HL-60/S4 treated with retinoic acid at 250 ng/mL for 4 days and 3 days (cell line): Measurements from ENCODE around the gene CHPT1.
"Not testable (repeated sequence)": the region's sequence is repeated elsewhere in the genome, so short reads cannot be mapped to it uniquely, and the experiment has no call there.

Experiments used
- in situ Hi-C: fragments of 300-500 bp; cut with MboI; formaldehyde crosslinking; loops from 2 replicates; pipeline ENCODE4 v1.7.0; 2022; ENCODE audit warnings: low sequenced_read_pairs

Gene CHPT1

DNA sequence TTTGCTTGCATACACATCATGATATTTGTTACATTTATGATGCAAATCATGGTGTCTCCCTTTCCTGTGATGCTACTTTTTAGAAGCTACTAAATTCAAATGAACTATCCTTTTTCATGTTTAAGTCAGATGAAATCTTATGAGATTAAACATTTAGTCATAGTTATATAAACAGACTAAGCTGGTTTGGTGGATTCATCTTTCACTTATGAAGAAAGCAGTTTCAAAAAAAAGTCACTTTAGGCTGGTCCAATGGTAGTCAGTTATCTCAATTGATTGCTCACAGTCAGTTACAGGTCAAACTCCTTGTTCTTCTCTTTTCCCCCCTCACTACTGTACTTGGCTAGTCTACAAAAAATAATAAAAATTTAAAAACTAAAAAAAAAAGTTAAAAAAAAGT lies 22.1 kb downstream of the CHPT1 start:
- in situ Hi-C loops, result no loop called here

DNA sequence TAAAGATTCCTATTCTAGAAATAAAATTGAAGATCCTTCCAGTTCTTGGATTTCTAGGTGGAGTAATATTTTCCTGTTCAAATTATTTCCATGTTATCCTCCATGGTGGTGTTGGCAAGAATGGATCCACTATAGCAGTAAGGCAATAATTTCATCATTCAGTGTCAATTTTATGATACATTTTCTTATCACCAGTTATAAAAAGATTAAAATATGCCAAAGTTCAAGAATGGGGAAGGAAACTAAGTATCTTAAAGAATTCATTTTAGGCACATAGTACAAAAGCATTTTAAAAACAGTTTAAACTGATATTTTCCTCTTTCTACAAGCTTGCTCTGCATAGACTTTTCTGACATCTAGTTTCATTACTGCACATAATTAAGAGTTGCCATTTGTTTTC lies 22.7 kb downstream of the CHPT1 start:
- in situ Hi-C loops, result no loop called here

DNA sequence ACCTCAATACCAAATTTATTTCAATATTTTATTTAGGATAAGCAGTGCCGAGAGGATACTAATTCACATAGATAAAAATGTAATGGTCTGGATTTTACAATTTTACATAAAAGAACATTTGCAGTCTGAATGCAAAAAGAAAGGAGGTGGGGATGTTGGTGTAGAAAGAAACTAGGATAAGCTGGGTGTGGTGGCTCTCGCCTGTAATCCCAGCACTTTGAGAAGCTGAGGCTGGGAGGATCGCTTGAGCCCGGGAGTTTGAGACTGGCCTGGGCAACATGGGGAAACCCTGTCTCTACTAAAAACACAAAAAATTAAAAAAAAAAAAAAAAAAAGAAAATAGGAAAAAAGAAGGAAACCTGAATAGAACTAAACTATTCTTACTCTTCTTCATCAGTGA lies 25.0 kb downstream of the CHPT1 start:
- in situ Hi-C loops, result no loop called here

DNA sequence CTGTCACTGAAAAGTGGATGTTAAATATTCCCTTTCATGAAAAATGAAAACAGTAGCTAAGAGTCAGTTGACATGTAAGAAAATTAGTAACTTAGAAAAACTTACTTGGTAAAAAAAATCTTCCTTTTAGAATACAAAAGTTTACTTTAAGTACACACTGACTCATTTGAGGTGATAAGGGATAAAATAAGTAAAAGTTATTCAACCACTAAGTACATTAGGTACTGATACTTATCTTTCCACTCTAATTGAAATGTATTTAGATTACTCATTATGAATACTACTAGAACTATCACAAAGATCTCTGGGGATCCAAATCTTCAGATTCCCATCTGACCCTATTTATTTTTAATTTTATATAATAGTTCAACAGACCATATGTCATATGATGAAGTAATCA lies 29.7 kb downstream of the CHPT1 start:
- in situ Hi-C loops, result no loop called here

DNA sequence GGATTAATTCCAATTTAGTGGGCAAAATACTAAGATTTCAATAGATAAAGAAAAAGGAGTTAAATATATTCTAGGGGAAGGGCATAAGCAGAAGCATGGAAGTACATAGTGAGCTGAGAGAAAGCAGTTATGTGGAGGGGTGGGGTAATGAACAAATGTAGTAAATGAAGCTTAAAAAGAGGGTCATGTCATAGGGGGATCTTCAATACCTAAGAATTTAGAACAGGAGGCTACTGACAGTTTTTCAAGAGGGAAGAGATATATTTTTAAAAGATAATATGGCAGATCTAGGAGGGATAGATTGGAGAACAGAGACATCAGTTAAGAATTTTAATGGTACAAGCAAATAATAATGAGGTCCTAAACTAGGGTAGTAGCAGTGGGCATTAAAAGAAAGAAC lies 32.4 kb downstream of the CHPT1 start:
- in situ Hi-C loops, result no loop called here

DNA sequence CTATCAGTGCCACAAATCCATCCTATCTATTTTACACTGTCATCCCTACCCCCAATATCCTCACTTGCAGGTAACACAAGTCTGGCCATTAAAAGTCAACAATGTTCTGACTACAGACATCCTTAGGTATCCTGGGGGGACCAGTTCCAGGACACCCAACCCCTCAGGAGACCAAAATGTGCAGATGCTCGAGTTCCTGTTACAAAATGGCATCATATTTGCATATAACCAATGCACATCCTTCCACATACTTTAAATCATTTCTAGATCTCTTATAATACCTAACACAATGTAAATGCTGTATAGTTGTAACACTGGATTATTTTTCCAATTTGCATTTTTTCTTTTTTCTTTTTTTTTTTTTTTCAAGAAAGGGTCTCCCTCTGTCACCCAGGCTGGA lies 34.9 kb downstream of the CHPT1 start:
- in situ Hi-C loops, result no loop called here

DNA sequence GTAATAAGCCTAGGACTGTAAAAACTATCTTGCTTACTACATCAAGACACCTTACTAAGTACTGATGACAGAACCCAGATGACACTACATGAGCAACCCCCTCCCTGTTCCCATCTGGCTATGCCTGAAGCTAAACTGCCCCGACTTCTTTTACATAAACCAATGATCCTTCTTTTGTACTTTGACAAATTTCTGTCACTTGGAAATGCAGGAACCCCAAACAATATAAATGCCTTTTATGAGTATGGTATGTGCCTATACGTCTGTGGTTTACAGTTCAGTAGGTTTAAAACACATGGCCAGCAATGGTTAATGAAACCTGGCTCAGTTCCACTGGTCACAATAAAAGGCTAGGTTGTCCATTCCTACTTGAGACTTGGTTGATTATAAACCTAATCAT lies 35.7 kb downstream of the CHPT1 start:
- in situ Hi-C loops, result no loop called here

DNA sequence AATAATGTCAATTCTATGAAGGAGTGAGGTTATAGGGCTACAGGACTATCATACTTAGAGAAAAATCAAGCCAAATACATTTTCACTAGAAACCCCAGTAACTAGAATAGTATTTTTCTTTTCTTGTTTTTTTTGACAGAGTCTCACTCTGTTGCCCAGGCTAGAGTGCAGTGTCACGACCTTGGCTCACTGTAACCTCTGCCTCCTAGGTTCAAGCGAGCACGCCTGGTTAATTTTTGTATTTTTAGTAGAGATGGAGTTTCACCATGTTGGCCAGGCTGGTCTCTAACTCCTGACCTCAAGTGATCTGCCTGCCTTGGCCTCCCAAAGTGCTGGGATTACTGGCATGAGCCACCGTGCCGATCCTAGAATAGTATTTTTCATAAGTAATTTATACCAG lies 37.0 kb downstream of the CHPT1 start:
- in situ Hi-C loops, result not testable (repeated sequence)

DNA sequence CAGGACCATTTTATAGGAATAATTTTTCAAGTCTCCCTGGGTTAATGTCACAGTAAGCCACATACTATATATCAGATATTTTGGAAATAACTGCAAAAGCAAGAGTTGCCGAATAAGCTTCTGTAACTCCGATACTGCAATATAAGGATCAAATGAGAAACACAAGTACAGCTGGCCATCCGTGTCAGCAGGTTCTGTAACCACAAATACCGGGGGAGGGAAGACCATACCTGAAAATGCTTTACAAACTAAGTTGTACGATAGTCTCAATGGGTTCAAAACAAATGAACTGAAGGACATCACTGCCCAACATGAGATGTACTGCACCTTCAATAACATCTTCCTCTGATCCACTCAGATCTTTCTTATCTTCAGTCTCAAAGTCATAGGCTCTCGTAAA lies 40.0 kb downstream of the CHPT1 start:
- in situ Hi-C loops, result no loop called here

DNA sequence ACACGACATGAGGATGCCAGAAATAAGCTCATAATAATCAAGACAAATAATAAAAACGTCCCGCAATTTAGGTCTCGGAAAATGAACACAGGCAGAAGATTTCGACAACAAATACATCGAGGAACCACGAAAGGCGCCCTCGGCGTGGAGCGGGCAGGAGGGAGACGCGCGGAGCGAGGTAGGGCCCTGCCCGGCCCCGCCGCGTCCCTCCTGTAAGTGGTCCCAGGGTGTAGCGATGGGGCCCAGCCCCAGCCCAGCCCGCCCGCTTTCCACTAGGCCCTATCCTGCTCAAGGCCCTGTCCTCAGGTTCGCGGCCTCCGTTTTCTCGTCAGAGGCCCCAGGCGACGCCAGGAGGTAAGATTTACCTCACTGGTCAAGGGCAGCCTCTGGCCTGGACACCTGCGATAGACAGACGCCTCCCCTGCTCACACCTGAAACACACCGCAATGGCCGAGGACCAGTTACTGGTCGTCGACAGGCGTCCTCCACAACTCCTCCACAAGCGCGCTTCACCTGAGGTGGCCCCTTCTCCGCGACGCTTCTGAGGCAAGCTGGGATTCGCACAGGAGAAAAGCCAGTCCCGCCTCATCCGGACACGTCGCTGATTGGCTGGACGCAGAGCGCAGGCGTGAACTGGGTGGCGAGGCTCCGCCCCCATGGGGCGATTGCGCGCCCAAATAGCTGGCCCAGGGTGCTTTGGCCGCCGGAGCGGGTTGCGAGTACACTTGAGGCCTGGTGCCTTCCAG lies 41.7 kb downstream of the CHPT1 start, which contains the start of gene SYCP3:
Gene SYCP3, minus strand, starts transcription at position 543 of the 746 bp plus-strand sequence. CDS start 1,527 bp downstream, outside the sequence.
- in situ Hi-C loops, result no loop called here

DNA sequence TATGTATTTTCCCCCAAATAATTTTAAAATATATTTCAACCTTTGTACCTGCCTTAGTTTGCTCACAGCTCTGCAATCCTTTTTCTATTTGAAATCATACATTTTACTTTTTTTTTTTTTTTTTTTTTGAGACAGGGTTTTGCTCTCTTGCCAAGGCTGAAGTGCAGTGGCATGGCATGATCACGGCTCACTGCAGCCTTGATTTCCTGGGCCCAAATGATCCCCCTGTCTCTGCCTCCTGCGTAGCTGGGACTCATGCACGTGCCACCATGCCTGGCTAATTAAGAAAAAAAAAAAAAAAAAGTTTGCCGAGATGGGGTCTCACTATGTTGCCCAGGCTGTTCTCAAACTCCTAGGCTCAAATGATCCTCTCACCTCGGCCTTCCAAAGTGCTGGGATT lies 43.1 kb downstream of the CHPT1 start:
- in situ Hi-C loops, result no loop called here

DNA sequence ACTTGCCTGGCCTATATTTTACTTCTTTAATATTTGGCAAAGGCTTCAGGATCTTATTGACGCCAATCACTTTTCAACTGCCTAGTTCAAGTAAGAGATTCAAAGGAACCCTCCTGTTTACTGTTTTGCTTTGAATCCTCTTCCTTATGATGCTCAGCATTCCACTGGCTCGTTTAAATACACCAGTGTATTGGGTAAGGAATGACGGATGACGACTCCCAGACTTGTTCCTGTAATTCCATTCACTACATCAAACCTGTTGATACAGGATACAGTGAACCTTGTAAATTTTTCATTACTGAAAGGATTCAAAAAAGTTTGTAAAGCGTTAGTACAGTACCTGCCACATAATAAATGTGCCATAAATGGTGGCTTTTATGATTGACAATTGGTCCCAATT lies 43.5 kb downstream of the CHPT1 start:
- in situ Hi-C loops, result no loop called here

DNA sequence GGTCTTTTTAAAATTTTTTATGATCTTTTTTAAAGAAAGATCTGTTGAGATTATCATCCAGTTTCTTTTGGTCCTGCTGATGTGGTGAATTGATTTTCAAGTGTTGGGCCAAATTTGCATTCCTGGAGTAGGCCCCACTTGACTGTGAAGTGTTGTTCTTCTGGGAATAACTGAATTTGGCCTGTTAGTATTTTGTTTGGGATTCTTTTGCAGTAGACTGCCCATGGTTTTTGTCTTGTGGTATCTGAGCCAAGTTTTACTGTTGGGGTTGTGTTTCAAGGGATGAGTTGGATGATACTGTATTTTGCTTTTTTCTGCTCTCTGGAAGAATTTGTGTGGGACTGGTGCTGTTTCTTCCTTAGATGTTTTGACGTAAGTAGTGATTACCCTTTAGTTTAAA lies 45.8 kb downstream of the CHPT1 start:
- in situ Hi-C loops, result no loop called here

DNA sequence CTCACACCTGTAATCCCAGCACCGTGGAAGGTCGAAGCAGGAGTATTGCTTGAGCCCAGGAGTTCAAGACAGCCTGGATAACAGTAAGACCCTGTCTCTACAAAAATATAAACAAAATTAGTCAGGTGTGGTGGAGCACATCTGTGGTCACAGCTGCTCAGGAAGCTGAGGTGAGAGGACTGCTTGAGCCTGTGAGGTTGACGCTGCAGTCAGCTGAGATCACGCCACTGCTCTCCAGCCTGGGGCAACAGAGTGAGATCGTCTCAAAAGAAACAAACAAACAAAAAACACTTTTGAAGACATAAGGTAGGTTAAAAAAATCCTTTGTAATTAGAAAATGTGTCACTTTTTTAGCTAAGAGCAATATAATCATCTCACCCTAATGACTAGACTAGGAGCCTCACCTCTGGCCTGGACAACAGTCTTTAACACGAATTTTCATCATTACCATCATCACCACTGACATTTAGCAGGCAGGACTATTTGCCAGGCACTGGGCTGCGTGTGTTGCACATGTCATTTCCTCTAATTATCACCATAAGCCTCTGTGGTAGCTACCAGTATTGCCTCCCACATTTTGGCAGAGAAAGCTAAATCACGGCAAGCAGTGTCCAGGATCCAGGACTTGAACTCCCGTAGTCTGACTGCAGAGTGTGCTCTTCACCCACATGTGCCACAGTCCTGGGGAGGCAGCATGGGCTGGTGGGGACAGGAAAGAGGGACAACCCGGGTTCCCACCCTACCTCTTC lies 46.5 kb downstream of the CHPT1 start:
- in situ Hi-C loops, result no loop called here

DNA sequence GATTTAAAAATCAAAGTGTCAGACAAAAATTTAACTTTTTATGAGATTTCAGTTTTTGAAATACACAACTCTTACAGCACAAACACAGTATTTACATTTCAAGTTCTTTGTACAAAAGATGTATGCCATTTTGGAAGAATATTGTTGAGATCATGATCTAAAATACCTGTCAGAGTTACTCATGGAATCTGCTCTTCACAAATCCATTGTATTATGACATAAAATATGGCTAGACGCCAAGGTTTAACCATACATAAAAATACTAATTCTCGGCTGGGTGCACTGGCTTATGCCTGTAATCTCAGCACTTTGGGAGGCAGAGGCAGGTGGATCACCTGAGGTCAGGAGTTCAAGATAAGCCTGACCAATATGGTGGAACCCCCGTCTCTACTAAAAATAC lies 48.0 kb downstream of the CHPT1 start:
- in situ Hi-C loops, result no loop called here

DNA sequence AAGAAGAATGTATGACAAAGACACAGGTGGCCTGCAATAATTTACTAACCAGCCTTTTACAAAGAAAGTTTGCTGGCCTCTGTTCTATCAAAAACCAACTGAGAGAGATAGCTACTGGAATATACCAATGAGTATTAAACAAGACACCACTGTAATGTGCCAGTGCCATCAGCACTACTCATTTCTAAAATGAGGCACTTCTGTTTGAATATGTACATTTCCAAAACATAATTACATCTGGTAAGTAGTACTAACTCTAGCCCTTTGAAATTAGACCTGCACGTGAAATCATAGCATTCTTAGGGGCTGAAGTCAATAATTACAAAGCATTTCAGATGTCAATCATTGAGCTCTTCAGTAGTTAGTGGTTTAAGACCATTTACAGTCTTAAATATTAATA lies 48.8 kb downstream of the CHPT1 start:
- in situ Hi-C loops, result no loop called here

DNA sequence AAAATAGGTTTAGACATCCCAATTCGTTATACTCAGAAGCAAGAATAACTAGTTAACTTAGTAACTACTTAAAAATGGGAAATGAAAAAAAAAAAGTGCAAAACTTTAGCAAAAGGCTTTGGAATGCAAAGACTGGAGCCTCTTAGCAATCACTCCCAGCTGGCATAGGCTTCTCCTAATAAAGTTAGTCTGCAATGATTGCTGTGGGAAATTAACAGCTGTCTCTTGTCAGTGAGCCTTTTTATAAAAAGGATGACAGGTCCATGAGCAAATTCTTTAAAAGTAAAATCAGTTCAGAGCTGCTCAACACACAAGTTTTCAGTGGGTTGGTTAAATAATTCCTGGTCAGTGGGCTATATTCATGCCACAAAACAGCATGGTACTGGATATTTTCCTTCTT lies 49.2 kb downstream of the CHPT1 start:
- in situ Hi-C loops, result no loop called here

DNA sequence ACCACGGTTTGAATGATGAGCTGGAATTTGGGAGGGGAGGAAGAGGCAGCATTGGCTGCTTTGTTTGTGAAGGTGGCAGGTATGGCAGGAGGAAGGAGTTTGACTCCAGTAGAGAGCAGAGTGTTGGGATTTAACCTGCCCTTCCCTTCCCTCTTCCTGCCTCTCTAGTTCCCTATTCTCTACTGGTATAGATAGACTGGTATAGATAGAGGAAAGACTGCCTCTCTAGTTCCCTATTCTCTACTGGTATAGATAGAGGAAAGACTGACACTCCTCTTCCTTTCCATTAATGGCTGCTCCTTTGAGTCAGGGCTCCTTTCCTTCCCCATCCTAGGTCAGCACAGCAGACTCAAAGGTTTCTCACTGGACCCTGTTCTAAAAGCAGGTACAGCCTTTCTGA lies 50.3 kb downstream of the CHPT1 start:
- in situ Hi-C loops, result no loop called here

DNA sequence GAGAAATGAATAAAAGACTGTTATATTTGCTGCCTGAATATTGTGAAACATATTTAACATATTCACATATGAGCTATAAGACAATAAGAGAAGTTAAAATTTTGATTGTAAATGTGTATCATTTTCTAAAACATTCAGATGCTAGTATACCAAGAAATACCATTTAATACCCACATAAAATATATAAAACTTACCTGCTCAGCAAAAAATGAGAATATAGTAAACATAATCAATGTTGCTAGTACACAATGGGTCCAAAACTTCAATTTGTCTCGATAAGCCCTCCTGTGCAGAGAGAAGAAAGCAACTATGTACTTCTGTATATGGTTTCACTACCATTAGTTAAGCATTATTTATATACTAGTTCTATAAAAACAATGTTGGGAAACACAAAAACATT lies 51.5 kb downstream of the CHPT1 start:
- in situ Hi-C loops, result no loop called here

DNA sequence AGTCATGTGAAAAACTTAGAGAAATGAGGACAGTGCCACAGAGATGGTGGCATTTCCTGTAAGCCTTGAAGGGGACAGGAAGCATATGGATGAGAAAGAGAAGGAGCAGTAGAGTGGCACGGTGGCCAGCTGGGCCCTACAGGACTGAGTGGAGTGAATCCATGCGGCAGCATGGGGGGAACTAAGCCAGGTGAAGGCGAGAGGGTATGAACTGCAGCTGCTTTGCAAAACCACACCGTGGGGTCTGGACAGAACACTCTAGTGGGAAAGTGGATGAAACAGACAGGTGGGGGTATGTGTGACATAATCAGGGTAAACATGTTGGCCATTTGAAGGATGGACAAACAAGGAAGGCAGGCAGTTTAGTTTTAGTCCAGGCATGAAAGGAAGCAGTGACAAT lies 52.2 kb downstream of the CHPT1 start:
- in situ Hi-C loops, result no loop called here

DNA sequence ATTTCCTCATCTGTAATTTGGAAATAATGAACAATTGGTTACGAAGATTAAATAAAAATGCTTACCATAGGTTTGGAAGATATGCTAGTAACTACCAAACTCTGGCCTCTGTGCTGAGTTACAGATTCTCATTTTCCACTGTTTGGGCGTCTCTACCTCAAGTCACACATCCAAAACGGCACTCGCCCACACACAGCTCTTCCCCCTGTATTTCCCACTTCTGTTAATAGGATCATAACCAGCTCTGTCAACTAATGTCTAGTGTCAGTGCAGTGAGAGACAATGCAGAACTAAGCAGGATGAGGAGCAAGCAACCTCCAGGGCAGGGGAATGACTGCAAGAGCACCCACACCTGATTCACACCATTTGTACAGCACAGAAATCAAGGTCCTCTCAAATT lies 52.7 kb downstream of the CHPT1 start:
- in situ Hi-C loops, result no loop called here

DNA sequence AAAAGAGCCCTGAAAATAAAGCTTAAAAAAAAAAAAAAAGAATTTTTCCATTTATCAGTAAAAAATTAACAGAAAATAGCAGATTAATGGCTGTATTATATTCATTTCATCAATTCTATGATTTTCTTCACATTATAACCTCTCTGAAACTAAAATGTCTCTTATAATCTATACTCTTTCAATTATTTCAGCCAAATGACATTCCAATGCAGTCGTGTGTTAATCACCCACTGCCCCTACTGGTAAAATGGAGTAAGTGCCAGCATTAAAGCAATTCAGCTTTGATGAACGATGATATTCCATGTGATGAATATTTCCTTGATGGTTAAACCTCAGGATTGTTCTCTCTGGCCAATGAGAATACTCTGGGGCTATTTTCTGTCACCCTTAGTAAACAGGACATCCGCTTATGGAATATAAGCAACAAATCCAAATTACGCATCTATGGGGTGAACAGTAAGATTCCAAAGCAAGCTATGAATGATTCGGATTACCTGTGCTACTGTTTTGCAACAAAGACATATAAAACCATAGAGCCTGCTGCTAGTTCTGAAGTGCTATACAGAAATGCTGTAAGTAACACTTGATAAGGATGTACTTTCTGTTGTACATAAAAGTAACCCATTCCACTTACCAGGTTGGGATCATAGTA lies 62.1 kb downstream of the CHPT1 start:
- in situ Hi-C loops, result no loop called here
